Rectal smooth muscle tissue (tissue), 1 donor: ENCODE measurements around the gene TTC28.

Experiments used
- H3K27ac ChIP-seq: one replicate; pipeline ENCODE4 v1.7.0; 2013; ENCODE audit warnings: low read depth, low read length, inconsistent platforms
- H3K27me3 ChIP-seq: one replicate; pipeline ENCODE4 v1.7.0; 2013; ENCODE audit warnings: low read length; ENCODE audit not compliant: control insufficient read depth, insufficient read depth
- H3K36me3 ChIP-seq: one replicate; pipeline ENCODE4 v1.7.0; 2013; ENCODE audit warnings: low read length; ENCODE audit not compliant: control insufficient read depth, insufficient read depth
- H3K4me1 ChIP-seq: one replicate; pipeline ENCODE4 v1.7.0; 2013; ENCODE audit warnings: low read length; ENCODE audit not compliant: control insufficient read depth, insufficient read depth
- H3K4me3 ChIP-seq: one replicate; pipeline ENCODE4 v1.7.0; 2013; ENCODE audit warnings: low read length
- H3K9ac ChIP-seq: one replicate; pipeline ENCODE4 v1.7.0; 2013; ENCODE audit warnings: low read length

TTC28 gene

DNA sequence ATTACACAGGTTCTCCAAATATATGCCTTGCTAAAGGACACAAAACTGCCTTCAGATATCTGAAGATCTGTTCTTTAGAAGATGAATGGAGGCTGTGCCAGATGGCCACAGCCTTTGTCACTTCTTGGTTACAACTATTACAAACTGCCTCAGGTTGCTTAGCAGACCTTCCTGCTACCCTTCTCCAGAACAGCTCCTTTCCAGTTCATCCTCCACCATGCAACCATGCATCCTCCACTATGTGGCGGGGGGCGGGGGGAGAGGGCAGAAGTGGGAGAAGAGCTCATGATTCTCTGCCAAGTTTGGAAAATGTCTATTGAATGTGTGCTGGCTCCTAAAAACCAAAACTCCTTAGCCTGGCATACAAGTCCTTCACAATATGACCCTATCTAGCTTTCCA, 267.5 kb downstream of the TTC28 start:
- Histone ChIP-seq H3K4me3 (no peak overlapping the region), H3K27me3 (no peaks in the 10 kb centered on the region), H3K4me1 (peaks cover 14% of the 10 kb centered on the region), H3K27ac (no peak overlapping the region), H3K9ac (no peak overlapping the region), H3K36me3 (no peaks in the 10 kb centered on the region)

DNA sequence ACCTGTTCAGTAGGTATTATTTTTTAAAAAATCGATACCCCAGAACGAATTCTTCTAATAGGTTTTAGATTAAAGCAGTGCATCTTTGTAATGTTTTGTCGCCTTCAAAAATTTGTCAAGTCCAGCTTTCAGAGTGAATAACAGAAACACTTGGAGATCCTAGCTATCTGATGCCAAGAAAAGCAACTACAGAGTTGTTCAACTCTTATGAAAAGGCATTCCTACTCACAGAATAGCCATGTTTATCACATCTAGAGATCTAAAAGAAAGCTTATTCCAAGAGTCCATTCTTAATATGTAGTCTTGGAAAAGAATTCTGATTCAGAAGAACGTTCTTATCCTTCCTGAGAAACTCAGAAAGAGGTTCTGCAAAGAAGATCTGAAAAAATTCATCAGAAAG, 268.5 kb downstream of the TTC28 start:
- H3K4me3 ChIP-seq = no peak overlapping the region
- H3K36me3 ChIP-seq = no peaks in the 10 kb centered on the region
- H3K9ac ChIP-seq = no peak overlapping the region
- no peaks in the 10 kb centered on the region for H3K27me3 ChIP-seq
- peaks cover 14% of the 10 kb centered on the region for H3K4me1 ChIP-seq
- H3K27ac ChIP-seq = no peak overlapping the region

DNA sequence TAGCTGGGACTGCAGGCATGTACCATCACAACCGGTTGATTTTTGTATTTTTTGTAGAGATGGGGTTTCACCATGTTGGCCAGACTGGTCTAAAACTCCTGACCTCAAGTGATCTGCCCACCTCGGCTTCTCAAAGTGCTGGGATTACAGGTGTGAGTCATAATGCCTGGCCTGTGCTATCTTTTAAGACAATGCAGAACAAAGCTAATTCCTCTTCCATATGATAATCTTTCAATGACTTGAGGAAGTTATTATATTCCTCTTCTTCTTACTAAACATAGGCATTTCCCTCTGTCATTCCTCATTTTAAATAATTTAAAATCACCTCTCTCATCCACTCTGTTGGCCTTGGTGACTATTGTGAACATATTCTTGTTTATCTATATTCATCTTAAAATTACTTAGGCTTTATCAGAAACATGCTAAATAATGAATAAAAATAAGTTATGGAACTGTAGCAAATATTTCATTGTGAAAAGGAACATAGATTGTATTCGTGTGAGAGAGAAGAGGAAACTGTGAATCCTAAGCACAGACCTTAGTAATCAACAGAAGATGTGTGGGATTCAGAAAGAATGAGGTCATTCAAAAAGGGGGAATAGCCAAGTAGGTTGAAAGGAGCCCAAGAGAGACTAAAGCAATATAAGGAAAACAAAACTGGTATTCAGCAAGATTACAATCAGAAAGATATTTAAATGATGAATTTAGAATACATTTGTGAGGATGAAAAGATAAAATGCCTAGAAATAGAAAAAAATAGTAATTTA, 269.4 kb downstream of the TTC28 start:
- no peaks in the 10 kb centered on the region for H3K27me3 ChIP-seq
- no peak overlapping the region for H3K4me3 ChIP-seq
- no peak overlapping the region for H3K27ac ChIP-seq
- H3K9ac ChIP-seq = no peak overlapping the region
- H3K36me3 ChIP-seq = no peaks in the 10 kb centered on the region
- H3K4me1 ChIP-seq = peaks cover 14% of the 10 kb centered on the region

DNA sequence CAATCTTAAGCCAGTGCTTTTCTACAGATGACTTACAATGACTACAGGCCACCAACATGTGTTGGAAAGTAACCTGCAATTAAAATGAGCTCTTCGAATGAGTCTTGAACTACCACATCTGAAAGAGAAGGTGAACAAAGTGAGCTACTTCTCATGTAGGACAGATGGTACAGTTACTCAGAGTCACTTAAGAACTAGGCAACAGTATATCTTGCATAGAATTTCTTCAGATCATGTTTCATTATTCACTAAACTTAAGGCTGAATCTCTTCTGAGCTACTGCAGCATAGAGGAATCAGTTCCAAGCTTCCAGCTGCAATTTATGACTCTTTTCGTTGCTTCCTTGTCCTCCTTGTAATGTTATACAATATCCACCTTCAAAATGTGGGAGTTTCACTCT, 270.9 kb downstream of the TTC28 start:
- H3K27ac ChIP-seq = no peak overlapping the region
- no peak overlapping the region for H3K4me3 ChIP-seq
- peaks cover 8% of the 10 kb centered on the region for H3K4me1 ChIP-seq
- no peaks in the 10 kb centered on the region for H3K27me3 ChIP-seq
- H3K36me3 ChIP-seq = no peaks in the 10 kb centered on the region
- H3K9ac ChIP-seq = no peak overlapping the region

DNA sequence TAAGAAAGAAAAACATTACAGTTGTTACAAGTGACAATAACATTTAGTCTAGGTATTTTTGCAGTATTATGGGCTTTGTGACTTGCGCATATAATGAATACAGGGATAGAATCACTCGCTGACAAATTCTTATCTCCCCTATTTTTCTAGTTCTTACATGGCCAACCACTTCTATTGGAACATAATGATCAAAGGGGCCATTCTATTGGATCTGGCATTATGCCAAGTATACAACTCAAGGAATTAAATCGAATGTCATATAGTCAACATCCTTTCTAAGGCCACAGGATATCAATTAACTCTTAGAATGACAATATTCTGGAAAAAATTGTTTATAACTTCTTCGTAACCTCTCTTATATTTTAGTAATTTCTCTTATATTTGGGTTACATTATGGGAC, 272.0 kb downstream of the TTC28 start:
- Histone ChIP-seq H3K9ac (no peak overlapping the region), H3K4me1 (peaks cover 8% of the 10 kb centered on the region), H3K4me3 (no peak overlapping the region), H3K27me3 (no peaks in the 10 kb centered on the region), H3K27ac (no peak overlapping the region), H3K36me3 (no peaks in the 10 kb centered on the region)

DNA sequence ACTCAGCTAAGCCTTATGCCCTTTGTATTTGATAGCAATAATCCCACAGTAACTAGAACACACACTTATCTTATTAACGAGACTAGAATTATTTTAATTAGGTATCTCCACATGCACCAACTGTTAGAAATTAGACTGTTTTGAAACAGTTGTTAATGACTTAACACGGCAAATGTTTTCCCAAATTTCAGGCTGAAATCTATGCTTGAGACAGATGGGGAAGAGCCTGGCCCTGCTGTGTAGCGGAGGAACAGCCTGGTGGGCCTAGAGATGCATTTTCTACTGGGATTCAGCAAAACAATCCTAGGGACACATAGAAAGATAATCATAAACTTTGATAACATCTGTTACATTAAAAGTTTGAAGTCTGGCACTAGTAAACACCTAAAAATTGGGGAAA, 273.4 kb downstream of the TTC28 start:
- no peak overlapping the region for H3K9ac ChIP-seq
- H3K4me3 ChIP-seq = no peak overlapping the region
- no peaks in the 10 kb centered on the region for H3K27me3 ChIP-seq
- no peak overlapping the region for H3K27ac ChIP-seq
- no peaks in the 10 kb centered on the region for H3K36me3 ChIP-seq
- H3K4me1 ChIP-seq = peaks cover 8% of the 10 kb centered on the region

DNA sequence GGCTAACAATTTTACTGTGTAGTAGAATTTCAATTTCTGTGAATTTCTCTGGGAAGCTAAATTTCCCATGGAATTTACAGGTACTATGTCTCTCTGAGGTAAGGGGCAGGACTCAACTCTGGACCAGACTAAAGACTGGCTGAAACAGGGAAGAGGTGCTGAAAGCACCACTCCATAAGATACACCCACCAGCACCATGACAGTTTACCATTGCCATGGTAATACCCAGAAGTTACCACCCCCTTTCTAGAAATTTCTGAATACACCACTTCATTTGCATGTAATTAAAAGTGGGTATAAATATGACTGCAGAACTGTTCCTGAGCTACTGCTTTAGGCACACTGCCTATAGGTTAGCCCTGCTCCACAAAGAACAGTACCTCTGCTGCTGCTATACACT, 274.1 kb downstream of the TTC28 start:
- Histone ChIP-seq H3K36me3 (no peaks in the 10 kb centered on the region), H3K27ac (no peak overlapping the region), H3K4me3 (no peak overlapping the region), H3K27me3 (no peaks in the 10 kb centered on the region), H3K4me1 (peaks cover 6% of the 10 kb centered on the region), H3K9ac (no peak overlapping the region)

DNA sequence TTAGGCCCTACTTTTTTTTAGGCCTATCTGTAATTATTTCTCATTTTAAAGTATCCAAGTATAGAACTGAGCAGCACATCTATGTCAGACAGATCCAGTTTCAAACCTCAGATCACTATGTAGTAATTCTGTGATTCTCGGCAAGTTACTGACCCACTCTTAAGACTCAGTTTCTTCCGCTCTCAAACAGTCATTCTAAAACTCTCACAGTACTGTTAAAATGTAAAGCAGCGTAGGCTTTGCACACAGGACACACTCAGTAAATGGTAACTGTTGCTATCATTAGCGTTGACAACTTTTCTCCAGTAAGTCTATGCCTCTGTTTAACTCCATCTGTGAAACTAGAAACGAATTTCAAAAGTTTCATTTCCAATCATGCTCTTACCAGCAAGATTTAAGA, 277.1 kb downstream of the TTC28 start:
- Histone ChIP-seq H3K4me3 (no peak overlapping the region), H3K27me3 (no peaks in the 10 kb centered on the region), H3K36me3 (no peaks in the 10 kb centered on the region), H3K27ac (no peak overlapping the region), H3K4me1 (no peaks in the 10 kb centered on the region), H3K9ac (no peak overlapping the region)

DNA sequence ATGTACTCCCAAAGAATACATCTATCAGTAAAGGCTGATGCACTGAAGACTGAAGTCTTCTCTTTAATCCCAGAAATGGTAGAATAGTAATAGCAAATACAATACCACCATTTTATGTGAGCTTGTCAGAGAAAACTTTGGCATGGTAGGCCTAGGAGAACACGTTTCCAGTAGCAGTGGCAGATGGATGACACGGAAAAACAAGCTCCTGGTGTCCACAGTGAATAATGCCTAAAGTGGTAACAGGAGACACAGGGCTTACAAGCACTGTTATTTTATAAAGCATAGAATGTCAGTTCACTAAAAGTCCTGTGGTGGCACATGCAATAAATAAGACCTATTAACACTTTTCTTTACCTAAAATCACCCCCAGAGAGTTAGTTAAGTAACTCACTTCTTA, 277.6 kb downstream of the TTC28 start:
- peaks cover 4% of the 10 kb centered on the region for H3K4me1 ChIP-seq
- H3K36me3 ChIP-seq = no peaks in the 10 kb centered on the region
- no peak overlapping the region for H3K4me3 ChIP-seq
- H3K27ac ChIP-seq = no peak overlapping the region
- H3K27me3 ChIP-seq = no peaks in the 10 kb centered on the region
- H3K9ac ChIP-seq = no peak overlapping the region

DNA sequence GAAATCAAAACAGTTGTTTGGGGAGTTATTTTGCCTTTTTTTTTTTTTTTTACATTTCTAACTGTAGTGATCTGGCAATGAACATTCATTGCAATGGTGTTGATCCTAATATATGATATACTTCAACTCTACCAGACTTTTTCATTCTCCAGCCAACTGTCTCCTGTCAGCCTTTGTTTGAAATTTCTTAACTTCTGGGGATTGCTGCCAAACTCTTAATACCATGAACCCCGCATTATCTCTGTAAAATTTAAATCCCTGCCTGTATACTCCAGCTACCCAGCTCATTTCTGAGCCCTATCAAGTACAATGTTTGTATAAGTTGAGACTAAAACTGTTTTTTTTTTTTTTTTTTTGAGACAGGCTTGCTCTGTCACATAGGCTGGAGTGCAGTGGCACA, 280.7 kb downstream of the TTC28 start:
- Histone ChIP-seq H3K4me3 (no peak overlapping the region), H3K9ac (no peak overlapping the region), H3K36me3 (no peaks in the 10 kb centered on the region), H3K4me1 (peaks cover 4% of the 10 kb centered on the region), H3K27me3 (no peaks in the 10 kb centered on the region), H3K27ac (no peak overlapping the region)

DNA sequence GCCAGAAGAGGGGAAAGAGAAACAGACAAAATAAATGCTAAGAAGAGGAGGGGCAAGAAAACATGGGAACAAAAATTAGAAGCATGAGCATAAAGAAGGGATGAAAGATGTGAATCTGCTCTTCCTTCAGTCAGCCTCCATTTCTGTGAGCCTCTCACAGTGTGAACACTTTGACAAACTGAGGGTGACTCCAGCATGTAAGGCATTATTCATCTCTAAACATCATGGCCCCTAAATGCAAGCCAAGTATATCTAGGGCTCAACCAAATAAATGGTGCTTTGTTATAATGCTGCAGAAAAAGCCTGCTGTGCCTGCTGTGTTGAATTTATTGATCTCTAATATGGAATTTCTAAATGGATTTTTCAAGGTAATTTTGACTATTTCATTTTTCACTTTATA, 281.3 kb downstream of the TTC28 start:
- Histone ChIP-seq H3K9ac (no peak overlapping the region), H3K27ac (no peak overlapping the region)

DNA sequence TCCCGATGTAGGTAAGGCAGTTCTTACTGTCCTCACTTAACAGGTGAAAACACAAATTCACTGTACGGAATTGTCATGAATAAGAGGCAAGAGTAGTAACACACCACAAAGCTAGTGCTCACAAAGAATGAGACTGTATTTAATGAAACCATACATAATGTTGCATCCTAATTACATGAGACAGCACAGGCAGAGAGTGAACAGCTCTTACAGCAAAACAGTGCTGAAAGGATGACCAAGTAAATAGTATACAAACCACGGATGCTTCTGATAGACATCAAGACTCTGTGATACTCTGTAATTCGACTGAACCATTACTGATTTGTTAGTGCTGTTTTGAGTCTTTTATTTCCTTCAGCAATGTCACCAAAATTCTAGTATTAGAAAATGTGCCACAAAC, 282.3 kb downstream of the TTC28 start:
- Histone ChIP-seq H3K9ac (no peak overlapping the region), H3K27me3 (no peaks in the 10 kb centered on the region), H3K36me3 (no peaks in the 10 kb centered on the region), H3K4me1 (peaks cover 4% of the 10 kb centered on the region), H3K27ac (no peak overlapping the region), H3K4me3 (no peak overlapping the region)

More for the DNA sequence above, 281.3 kb downstream of the TTC28 start:
- Histone ChIP-seq H3K4me3 (no peak overlapping the region), H3K27me3 (no peaks in the 10 kb centered on the region), H3K36me3 (no peaks in the 10 kb centered on the region), H3K4me1 (peaks cover 4% of the 10 kb centered on the region)

DNA sequence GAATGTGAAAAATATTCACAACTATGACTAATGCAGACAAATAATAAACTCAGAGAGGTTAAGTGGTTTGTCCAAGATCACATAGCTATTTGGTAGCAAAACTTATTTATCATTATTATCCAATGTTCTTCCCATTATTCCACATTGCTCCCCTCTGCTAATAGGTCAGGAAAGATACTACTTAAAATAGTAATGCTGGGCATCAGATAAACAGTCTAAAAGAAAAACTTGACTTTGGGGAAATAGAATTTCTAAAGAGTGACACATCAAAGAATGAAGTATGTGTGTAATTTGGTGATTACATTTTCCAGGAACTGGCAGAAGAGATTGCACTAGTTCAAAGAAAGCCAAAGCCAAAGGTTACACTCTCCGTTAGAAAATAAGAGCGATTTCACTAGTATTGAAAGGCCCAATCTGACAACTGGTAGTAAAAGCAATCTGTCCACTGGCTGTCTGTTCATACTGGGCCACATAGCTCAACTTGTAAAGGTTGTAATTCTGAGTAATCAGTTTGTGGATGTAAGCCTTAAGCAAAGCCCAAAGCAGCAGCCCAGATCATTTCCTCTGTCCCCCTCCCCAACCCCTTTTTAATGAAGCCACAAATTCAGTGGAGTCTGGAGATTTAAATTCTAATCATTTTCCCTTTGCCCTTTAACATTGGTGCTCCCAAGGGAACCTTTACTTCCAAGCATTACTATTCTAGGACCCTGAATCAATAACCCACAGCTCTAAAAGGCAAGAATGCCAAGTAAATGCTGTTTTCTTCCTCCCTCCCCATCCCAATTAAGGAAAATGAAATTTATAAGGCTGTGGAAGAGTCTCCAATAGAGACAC, 283.5 kb downstream of the TTC28 start:
- Histone ChIP-seq H3K27ac (no peak overlapping the region), H3K27me3 (no peaks in the 10 kb centered on the region), H3K4me1 (peaks cover 4% of the 10 kb centered on the region), H3K36me3 (no peaks in the 10 kb centered on the region), H3K9ac (no peak overlapping the region), H3K4me3 (no peak overlapping the region)
